Measurements from ENCODE around the gene PDSS2.
"Not testable (repeated sequence)": the region's sequence is repeated elsewhere in the genome, so short reads cannot be mapped to it uniquely, and the experiment has no call there.

The PDSS2 gene

DNA sequence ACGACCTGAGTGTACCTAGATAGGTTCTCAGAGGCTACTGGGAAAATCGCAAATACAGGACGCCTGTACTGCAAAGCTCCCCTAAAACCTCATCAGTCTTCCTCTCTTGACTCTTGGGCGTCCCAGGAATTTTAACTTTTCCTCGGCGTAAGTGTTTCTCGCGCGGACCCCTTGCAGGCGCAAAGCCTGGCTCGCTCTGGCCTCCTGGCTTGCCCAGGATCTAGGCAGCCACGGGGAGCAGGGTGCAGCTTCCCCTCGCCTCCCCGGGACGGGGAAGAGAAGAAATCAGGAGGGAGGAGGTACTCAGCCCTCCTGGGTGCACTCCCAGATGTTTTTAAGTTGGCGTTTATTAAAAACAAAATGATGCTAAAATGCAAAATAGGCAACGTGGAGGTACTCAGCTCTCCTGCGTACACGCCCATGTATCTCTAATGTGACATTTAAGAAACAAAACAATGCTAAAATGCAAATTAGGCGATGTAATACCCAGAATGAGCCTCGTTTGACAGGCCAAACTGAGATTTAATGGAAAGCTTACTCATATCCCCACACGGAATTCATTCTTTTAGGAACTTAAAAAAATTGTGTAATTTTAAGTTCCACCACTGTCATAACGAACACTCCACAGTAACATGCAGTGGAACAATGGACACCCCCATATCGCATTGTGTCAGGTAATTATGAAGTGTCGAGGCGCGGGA is 29.0 kb upstream of the PDSS2 start:
- Histone ChIP-seq H3K9me3 (ENCODE audit: insufficient read depth, low read depth, low read length) (no peaks in the 10 kb centered on the region), H4K20me1 (ENCODE audit: insufficient read depth, low read length, poor library complexity, severe bottlenecking) (no peaks in the 10 kb centered on the region), H3K27me3 (ENCODE audit: insufficient read depth, low read length, poor library complexity, severe bottlenecking) (no peaks in the 10 kb centered on the region), H3K4me3 (ENCODE audit: low read length, poor library complexity, severe bottlenecking) (peak overlapping the region; percentile 89), H3K79me2 (ENCODE audit: insufficient read depth, low read length) (peaks cover 35% of the 10 kb centered on the region), H3K4me2 (ENCODE audit: low read depth, low read length, poor library complexity, severe bottlenecking) (peak overlapping the region; percentile 92), H3F3A (ENCODE audit: low read depth) (no peaks in the 10 kb centered on the region), H3K36me3 (ENCODE audit: insufficient read depth, low read length) (no peaks in the 10 kb centered on the region), H2AFZ (ENCODE audit: low read length) (peak overlapping the region; percentile 95), H3K9me2 (replicated peaks; ENCODE audit: low read depth, low read length) (no peaks in the 10 kb centered on the region), H3K9ac (ENCODE audit: low read depth, low read length, poor library complexity, severe bottlenecking) (peak overlapping the region; percentile 83), H3K4me1 (ENCODE audit: insufficient read depth, low read length, poor library complexity, severe bottlenecking) (peaks cover 34% of the 10 kb centered on the region)
- no peak for TF ChIP-seq EZH2phosphoT487 (IDR thresholded peaks at IDR 0.05; ENCODE audit: borderline replicate concordance)
- TF ChIP-seq, protein P1, sequence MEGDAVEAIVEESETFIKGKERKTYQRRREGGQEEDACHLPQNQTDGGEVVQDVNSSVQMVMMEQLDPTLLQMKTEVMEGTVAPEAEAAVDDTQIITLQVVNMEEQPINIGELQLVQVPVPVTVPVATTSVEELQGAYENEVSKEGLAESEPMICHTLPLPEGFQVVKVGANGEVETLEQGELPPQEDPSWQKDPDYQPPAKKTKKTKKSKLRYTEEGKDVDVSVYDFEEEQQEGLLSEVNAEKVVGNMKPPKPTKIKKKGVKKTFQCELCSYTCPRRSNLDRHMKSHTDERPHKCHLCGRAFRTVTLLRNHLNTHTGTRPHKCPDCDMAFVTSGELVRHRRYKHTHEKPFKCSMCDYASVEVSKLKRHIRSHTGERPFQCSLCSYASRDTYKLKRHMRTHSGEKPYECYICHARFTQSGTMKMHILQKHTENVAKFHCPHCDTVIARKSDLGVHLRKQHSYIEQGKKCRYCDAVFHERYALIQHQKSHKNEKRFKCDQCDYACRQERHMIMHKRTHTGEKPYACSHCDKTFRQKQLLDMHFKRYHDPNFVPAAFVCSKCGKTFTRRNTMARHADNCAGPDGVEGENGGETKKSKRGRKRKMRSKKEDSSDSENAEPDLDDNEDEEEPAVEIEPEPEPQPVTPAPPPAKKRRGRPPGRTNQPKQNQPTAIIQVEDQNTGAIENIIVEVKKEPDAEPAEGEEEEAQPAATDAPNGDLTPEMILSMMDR (conservative IDR thresholded peaks at IDR 0.05; ENCODE audit: low read length), result no peak

GRCh38 chr6:107485157-107485556 is 25.8 kb upstream of the PDSS2 start:
- peaks cover 10% of the 10 kb centered on the region for H3K4me1 ChIP-seq (ENCODE audit: insufficient read depth, low read length, poor library complexity, severe bottlenecking)
- TF ChIP-seq, protein P1 (conservative IDR thresholded peaks at IDR 0.05; ENCODE audit: low read length), result no peak
- no peak for TF ChIP-seq EZH2phosphoT487 (IDR thresholded peaks at IDR 0.05; ENCODE audit: borderline replicate concordance)
- peaks cover 4% of the 10 kb centered on the region; the same call in 1 of the 2 replicates for H3K79me2 ChIP-seq (ENCODE audit: insufficient read depth, low read length)
- no peak overlapping the region for H2AFZ ChIP-seq (ENCODE audit: low read length)
- H3K9ac ChIP-seq (ENCODE audit: low read depth, low read length, poor library complexity, severe bottlenecking), result no peak overlapping the region
- H3F3A ChIP-seq (ENCODE audit: low read depth), result no peaks in the 10 kb centered on the region
- H3K4me2 ChIP-seq (ENCODE audit: low read depth, low read length, poor library complexity, severe bottlenecking), result no peak overlapping the region
- no peak overlapping the region for H3K4me3 ChIP-seq (ENCODE audit: low read length, poor library complexity, severe bottlenecking)
- H3K9me3 ChIP-seq (ENCODE audit: insufficient read depth, low read depth, low read length), result no peaks in the 10 kb centered on the region
- no peaks in the 10 kb centered on the region for H3K27me3 ChIP-seq (ENCODE audit: insufficient read depth, low read length, poor library complexity, severe bottlenecking)
- no peaks in the 10 kb centered on the region for H3K36me3 ChIP-seq (ENCODE audit: insufficient read depth, low read length)
- no peaks in the 10 kb centered on the region for H3K9me2 ChIP-seq (replicated peaks; ENCODE audit: low read depth, low read length)
- no peaks in the 10 kb centered on the region for H4K20me1 ChIP-seq (ENCODE audit: insufficient read depth, low read length, poor library complexity, severe bottlenecking)

DNA sequence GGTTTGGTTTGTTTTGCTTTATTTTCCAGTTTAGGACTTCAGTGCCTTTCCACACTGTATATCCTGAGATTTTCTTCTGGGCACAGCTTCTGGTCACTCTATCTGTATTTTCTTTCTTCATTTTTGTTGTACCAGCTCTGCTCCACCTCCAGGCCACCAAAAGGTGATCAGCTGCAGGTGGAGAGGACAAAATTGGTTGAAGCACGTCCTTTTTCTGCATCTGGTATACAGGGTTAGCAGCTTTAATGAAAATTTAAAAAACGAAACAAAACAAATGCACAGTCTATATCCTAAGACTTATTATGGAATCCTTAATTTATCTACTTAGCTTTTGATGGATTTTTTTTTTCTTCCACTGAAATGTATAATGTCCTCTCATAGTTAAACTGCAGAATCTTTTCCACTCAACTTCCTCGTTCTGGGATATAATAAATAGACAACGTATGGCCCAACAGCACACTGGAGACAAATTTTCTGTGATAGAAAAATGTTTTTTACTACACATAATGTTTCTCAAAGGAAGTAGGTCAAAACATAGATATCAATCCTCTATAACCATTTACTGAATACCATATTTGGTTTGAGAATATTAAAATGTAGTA is 19.8 kb upstream of the PDSS2 start:
- Histone ChIP-seq H3K4me3 (ENCODE audit: low read length, poor library complexity, severe bottlenecking) (no peak overlapping the region), H3F3A (ENCODE audit: low read depth) (no peaks in the 10 kb centered on the region), H3K4me1 (ENCODE audit: insufficient read depth, low read length, poor library complexity, severe bottlenecking) (no peaks in the 10 kb centered on the region), H3K4me2 (ENCODE audit: low read depth, low read length, poor library complexity, severe bottlenecking) (no peak overlapping the region), H2AFZ (ENCODE audit: low read length) (no peak overlapping the region), H3K27me3 (ENCODE audit: insufficient read depth, low read length, poor library complexity, severe bottlenecking) (no peaks in the 10 kb centered on the region), H4K20me1 (ENCODE audit: insufficient read depth, low read length, poor library complexity, severe bottlenecking) (no peaks in the 10 kb centered on the region), H3K9ac (ENCODE audit: low read depth, low read length, poor library complexity, severe bottlenecking) (no peak overlapping the region), H3K79me2 (ENCODE audit: insufficient read depth, low read length) (no peaks in the 10 kb centered on the region), H3K9me2 (replicated peaks; ENCODE audit: low read depth, low read length) (no peaks in the 10 kb centered on the region), H3K9me3 (ENCODE audit: insufficient read depth, low read depth, low read length) (no peaks in the 10 kb centered on the region), H3K36me3 (ENCODE audit: insufficient read depth, low read length) (no peaks in the 10 kb centered on the region)
- TF ChIP-seq, protein P1 (conservative IDR thresholded peaks at IDR 0.05; ENCODE audit: low read length), result no peak
- no peak for TF ChIP-seq EZH2phosphoT487 (IDR thresholded peaks at IDR 0.05; ENCODE audit: borderline replicate concordance)

- H3K79me2 ChIP-seq (ENCODE audit: insufficient read depth, low read length); H3K4me3 ChIP-seq (ENCODE audit: low read length, poor library complexity, severe bottlenecking); H3K36me3 ChIP-seq (ENCODE audit: insufficient read depth, low read length); H3K27me3 ChIP-seq (ENCODE audit: insufficient read depth, low read length, poor library complexity, severe bottlenecking); H2AFZ ChIP-seq (ENCODE audit: low read length); H3K4me2 ChIP-seq (ENCODE audit: low read depth, low read length, poor library complexity, severe bottlenecking); H3K9ac ChIP-seq (ENCODE audit: low read depth, low read length, poor library complexity, severe bottlenecking); H3K9me2 ChIP-seq (replicated peaks; ENCODE audit: low read depth, low read length); H3K4me1 ChIP-seq (ENCODE audit: insufficient read depth, low read length, poor library complexity, severe bottlenecking); H3F3A ChIP-seq (ENCODE audit: low read depth); H3K9me3 ChIP-seq (ENCODE audit: insufficient read depth, low read depth, low read length); H4K20me1 ChIP-seq (ENCODE audit: insufficient read depth, low read length, poor library complexity, severe bottlenecking): not testable (repeated sequence)
Measured at GRCh38 chr6:107475826-107476225, 16.5 kb upstream of the PDSS2 start.

DNA sequence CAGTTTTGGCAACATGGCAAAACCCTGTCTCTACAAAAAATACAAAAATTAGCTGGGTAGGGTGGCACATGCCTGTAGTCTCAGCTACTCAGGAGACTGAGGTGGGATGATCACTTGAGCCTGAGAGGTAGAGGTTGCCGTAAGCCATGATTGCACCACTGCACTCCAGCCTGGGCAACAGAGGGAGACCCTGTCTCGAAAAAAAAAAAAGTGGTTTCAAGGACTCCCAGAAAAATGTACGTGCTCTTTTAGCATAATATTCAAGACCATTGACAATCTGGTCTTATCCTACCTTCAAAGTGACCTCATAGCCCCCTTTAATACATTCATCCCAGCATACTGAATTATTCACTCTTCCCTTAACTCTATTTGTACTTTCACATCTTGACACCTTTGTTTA is 16.0 kb upstream of the PDSS2 start:
- not testable (repeated sequence) for H3K36me3 ChIP-seq (ENCODE audit: insufficient read depth, low read length); H3K9me3 ChIP-seq (ENCODE audit: insufficient read depth, low read depth, low read length); H3K27me3 ChIP-seq (ENCODE audit: insufficient read depth, low read length, poor library complexity, severe bottlenecking); H4K20me1 ChIP-seq (ENCODE audit: insufficient read depth, low read length, poor library complexity, severe bottlenecking); H3K79me2 ChIP-seq (ENCODE audit: insufficient read depth, low read length); H3F3A ChIP-seq (ENCODE audit: low read depth); H3K9me2 ChIP-seq (replicated peaks; ENCODE audit: low read depth, low read length); H3K9ac ChIP-seq (ENCODE audit: low read depth, low read length, poor library complexity, severe bottlenecking); H3K4me2 ChIP-seq (ENCODE audit: low read depth, low read length, poor library complexity, severe bottlenecking); H3K4me1 ChIP-seq (ENCODE audit: insufficient read depth, low read length, poor library complexity, severe bottlenecking); H2AFZ ChIP-seq (ENCODE audit: low read length); H3K4me3 ChIP-seq (ENCODE audit: low read length, poor library complexity, severe bottlenecking)
